Dermis microvascular lymphatic vessel endothelial cell (primary cell): ENCODE measurements around the gene UBE2M. TPM values are rescaled to one million over a fixed set of nuclear protein-coding genes. Genes with fewer than 3 reads are reported as not detected.
A peak's percentile ranks its signal among the peaks of the same experiment; 100 is the strongest.
"Not testable (repeated sequence)": the region's sequence is repeated elsewhere in the genome, so short reads cannot be mapped to it uniquely, and the experiment has no call there.

ENCODE experiments used
- DNase-seq, 2 donors: peaks; one replicate each; pipeline versions ENCODE4 v3.0.0 to v3.0.0-alpha.2; 2010; ENCODE audit warnings: low read depth in 2 of 2
- total RNA-seq: library from RNA; depleted of rRNA; stranded (reverse); fragments of >200 nt; gene quantifications from 2 replicates; pipeline ENCODE4 v1.2.1, GENCODE V29; 2014

UBE2M gene
- total RNA-seq, 1 donor from 2014 or later, result 80.1 TPM

DNA sequence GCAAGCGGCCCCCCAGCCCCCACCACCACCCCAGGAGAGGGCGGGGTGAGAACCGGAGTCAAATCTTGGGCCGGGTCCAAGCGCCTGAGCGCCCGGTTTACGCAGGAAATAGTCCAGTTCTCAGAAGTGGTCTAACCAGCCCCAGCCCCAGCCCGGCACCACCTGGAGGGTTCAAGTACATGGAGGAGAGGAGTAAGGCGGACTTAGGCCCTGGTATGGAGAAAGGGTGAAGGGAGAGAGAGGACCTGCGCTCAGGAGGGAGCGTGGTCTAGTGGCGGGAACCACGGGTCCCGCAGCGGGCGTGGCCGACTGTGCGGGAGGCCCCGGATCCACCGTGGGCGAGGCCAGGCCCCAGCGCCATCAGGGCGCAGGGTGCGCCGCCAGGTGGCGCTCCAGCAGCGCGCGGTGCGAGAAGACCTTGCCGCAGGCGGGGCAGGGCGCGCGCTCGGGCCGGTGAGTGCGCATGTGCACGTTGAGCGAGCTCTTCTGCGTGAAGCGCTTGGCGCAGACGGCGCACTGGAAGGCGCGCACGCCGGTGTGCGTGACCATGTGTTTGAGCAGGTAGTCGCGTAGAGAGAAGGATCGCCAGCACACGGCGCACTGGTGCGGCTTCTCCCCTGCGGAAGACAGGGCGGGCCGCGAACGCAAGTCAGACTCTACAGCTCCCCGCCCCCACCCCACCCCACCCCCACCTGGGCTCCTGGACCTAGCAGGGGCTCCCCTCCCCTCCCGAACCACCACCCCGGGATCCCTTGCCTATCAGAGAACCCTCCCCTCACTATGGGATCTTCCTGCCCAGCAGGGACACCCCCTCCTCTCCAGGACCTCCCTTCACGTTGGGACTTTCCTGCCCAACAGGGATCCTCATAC, 44.5 kb downstream of the UBE2M start:
- DNase-seq, result peak; percentile 65 to 90

- DNase-seq, result no peak
These were observed 45.2 kb downstream of the UBE2M start for GRCh38 chr19:58513213-58513693.

- DNase-seq, result no peak
These were observed 46.8 kb downstream of the UBE2M start, which contains the start of gene SLC27A5 for GRCh38 chr19:58511353-58512208. Gene SLC27A5 (minus strand): TSS chr19:58511992. CDS start chr19:58511955, 37 bp downstream.

DNA sequence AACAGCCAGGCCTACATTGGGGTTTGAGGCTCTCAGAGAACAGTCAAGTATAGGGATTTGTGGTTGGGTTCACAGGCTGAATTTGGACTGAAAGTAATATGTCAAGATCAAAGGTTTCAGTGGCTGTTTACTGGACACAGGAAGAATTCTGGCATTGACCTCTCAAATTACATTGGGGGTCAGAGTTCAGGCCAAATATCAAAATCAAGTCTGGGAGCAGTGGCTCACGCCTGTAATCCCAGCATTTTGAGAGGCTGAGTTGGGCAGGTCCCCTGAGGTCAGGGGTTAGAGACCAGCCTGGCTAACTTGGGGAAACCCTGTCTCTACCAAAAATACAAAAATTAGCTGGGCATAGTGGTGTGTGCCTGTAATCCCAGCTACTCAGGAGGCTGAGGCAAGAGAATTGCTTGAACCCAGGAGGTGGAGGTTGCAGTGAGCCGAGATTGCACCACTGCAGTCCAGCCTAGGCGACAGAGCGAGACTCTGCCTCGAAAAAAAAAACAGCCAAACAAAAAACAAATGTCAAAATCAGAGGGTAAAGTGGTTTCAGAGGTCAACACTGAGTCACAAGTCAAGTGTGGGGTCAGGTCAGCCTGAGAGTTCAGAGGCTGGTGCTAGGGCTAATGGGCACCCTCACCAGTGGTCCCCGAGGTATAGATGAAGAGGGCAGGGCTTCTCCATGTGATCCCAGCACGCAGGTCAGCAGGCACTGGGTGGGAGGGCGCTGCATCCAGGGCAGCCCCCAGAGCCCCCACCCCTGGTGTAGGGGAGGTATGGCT, 48.1 kb downstream of the UBE2M start:
- DNase-seq, result no peak

GRCh38 chr19:58509731-58510083, 48.7 kb downstream of the UBE2M start:
- no peak for DNase-seq

DNA sequence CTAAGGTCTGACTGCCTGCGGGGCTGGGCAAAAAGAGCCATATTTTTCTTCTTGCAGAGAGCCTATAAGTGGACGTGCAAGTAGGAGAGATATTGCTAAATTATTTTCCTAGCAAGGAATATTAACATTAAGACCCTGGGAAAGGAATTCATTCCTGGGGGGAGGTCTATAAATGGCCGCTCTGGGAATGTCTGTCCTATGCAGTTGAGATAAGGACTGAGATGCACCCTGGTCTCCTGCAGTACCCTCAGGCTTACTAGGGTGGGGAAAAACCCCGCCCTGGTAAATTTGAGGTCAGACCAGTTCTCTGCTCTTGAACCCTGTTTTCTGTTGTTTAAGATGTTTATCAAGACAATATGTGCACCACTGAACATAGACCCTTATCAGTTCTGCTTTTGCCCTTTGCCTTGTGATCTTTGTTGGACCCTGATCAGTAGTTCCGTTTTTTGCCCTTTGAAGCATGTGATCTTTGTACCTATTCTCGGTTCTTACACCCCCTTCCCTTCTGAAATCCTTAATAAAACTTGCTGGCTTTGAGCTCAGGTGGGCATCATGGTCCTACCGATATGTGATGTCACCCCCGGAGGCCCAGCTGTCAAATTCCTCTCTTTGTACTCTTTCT, 50.7 kb downstream of the UBE2M start:
- DNase-seq, result not testable (repeated sequence)

Other genes with a start within 250 kb of the UBE2M start
- gene ZSCAN22, start 231.6 kb downstream of the UBE2M start, total RNA-seq, result 1.7 and 2.4 TPM in 2 replicates
- 4.3 and 5.4 TPM in 2 replicates for gene A1BG, start 205.1 kb downstream of the UBE2M start, total RNA-seq
- gene ZNF497, start 195.9 kb downstream of the UBE2M start, total RNA-seq, result 0.51 and 0.89 TPM in 2 replicates
- 1.7 and 3.7 TPM in 2 replicates for gene ZNF837, start 177.6 kb downstream of the UBE2M start, total RNA-seq
- gene RPS5, start 171.3 kb downstream of the UBE2M start, total RNA-seq, result 2,588 and 2,654 TPM in 2 replicates
- not detected in 2 replicates for gene RNF225, start 163.0 kb downstream of the UBE2M start, total RNA-seq
- 7.7 and 9.5 TPM in 2 replicates for gene ZNF584, start 150.0 kb downstream of the UBE2M start, total RNA-seq
- 4.1 and 6.2 TPM in 2 replicates for gene ZNF132, start 118.5 kb downstream of the UBE2M start, total RNA-seq
- gene ZNF324B, start 107.0 kb downstream of the UBE2M start, total RNA-seq, result 6.0 and 7.6 TPM in 2 replicates
- 8.9 and 12.4 TPM in 2 replicates for gene ZNF324, start 91.5 kb downstream of the UBE2M start, total RNA-seq
- 3.2 and 5.7 TPM in 2 replicates for gene ZNF446, start 82.3 kb downstream of the UBE2M start, total RNA-seq
- gene SLC27A5, start 46.6 kb downstream of the UBE2M start, total RNA-seq, result 10.1 and 10.9 TPM in 2 replicates
- gene ZBTB45, start 38.8 kb downstream of the UBE2M start, total RNA-seq, result 3.5 and 5.7 TPM in 2 replicates
- gene TRIM28, start 14.5 kb downstream of the UBE2M start, total RNA-seq, result 339 and 348 TPM in 2 replicates
- gene CHMP2A, start 3.5 kb downstream of the UBE2M start, total RNA-seq, result 90.8 and 112 TPM in 2 replicates
- 5.1 and 11.1 TPM in 2 replicates for gene MZF1, start 14.7 kb upstream of the UBE2M start, total RNA-seq